ENCODE measurements around the gene YIPF3. TPM values are rescaled to one million over a fixed set of nuclear protein-coding genes. Genes with fewer than 3 reads are reported as not detected.
"Not testable (repeated sequence)": the region's sequence is repeated elsewhere in the genome, so short reads cannot be mapped to it uniquely, and the experiment has no call there.

Gene YIPF3
- total and polyA plus RNA-seq, 2 experiments from 2014 or later: 134 to 195 TPM

- no peak overlapping the region for H3K4me3 ChIP-seq
- no peaks in the 10 kb centered on the region for H3K27me3 ChIP-seq
- no peak for TF ChIP-seq CTCF (IDR thresholded peaks at IDR 0.05; ENCODE audit: low read depth, low read length)
- no peaks in the 10 kb centered on the region for H3K4me1 ChIP-seq (ENCODE audit: low read depth)
- no peak overlapping the region for H3K27ac ChIP-seq
- peaks cover 33% of the 10 kb centered on the region for H3K36me3 ChIP-seq
- no peak for DNase-seq (ENCODE audit: low read depth in 1 of 2, low spot score in 1 of 2)
- H3K9me3 ChIP-seq (ENCODE audit: low read depth): no peaks in the 10 kb centered on the region
Measured at GRCh38 chr6:43540507-43540906, 23.8 kb upstream of the YIPF3 start.

DNA sequence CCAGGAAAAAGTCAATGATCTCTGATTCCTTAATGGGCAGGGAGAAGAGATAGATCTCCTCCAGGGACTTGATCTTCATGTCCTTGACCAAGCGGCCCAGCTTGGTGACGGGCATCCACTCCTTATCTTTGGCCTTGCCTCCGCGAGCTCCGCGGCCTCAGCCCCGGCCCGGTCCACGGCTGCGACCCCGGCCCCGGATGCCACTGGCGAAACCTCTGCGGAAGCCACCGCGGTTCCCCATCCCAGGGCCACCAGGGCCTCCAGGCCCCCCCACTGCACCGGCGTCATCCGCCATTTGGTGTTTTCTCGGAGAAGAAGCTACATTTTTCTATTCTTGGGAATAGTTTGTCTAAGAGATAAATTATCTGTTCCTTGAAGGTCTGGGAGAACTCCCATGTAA lies 22.7 kb upstream of the YIPF3 start:
- not testable (repeated sequence) for H3K4me1 ChIP-seq (ENCODE audit: low read depth); DNase-seq (ENCODE audit: low read depth in 1 of 2, low spot score in 1 of 2); H3K27ac ChIP-seq; H3K9me3 ChIP-seq (ENCODE audit: low read depth); H3K27me3 ChIP-seq; H3K4me3 ChIP-seq
- H3K36me3 ChIP-seq: peaks cover 26% of the 10 kb centered on the region

GRCh38 chr6:43538986-43539385 lies 22.3 kb upstream of the YIPF3 start:
- H3K27ac ChIP-seq; H3K9me3 ChIP-seq (ENCODE audit: low read depth); DNase-seq (ENCODE audit: low read depth in 1 of 2, low spot score in 1 of 2); H3K27me3 ChIP-seq; H3K4me1 ChIP-seq (ENCODE audit: low read depth); H3K4me3 ChIP-seq: not testable (repeated sequence)
- H3K36me3 ChIP-seq: peaks cover 24% of the 10 kb centered on the region

DNA sequence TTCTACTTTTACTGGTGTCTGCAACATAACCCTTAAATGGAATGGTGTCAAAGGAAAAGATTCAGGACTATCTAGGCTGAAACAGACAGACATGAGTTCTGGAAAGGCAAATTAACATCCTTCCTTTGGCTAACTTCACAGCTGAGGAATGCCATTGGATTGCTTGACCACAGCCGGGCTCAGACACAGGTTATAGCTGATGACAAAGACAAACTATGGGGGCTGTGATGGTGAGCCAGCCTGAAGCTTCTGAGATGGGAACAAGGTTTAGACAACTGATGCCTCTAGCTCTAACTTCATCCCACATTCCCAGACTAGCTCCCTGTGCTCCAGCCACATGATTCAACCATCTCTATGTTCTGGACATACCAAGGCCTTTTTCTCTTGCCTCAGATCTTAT lies 15.5 kb upstream of the YIPF3 start:
- no peaks in the 10 kb centered on the region for H3K27me3 ChIP-seq
- H3K4me3 ChIP-seq: no peak overlapping the region
- H3K36me3 ChIP-seq: peaks cover 35% of the 10 kb centered on the region
- no peak overlapping the region for H3K27ac ChIP-seq
- H3K4me1 ChIP-seq (ENCODE audit: low read depth): no peaks in the 10 kb centered on the region
- no peak for DNase-seq (ENCODE audit: low read depth in 1 of 2, low spot score in 1 of 2)
- no peaks in the 10 kb centered on the region for H3K9me3 ChIP-seq (ENCODE audit: low read depth)
- no peak for TF ChIP-seq CTCF (IDR thresholded peaks at IDR 0.05; ENCODE audit: low read depth, low read length)

DNA sequence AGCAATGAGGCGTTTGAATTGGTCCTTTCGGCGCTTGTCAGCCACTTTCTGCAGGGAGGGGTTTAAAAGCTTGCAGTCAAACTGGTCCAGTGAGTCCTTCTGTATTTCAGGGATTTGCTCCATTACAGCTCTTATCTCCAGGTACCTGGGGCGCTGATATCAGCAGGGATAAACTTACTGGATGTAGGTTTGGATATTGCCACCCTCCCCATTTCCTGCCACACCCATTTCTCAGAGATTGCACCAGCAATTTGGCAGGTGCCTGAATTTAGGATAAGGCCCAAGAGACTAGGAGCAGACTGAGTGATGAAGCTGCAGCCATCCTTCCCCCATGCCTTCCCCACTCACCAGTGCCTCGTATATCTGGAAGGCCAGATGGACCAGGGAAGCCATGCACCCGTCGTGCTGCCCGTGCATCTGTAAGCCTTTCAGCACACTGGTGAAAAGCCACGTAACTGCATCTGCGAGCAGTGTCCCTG lies 7.8 kb upstream of the YIPF3 start:
- H3K36me3 ChIP-seq: peaks cover 82% of the 10 kb centered on the region
- H3K4me3 ChIP-seq: no peak overlapping the region
- H3K4me1 ChIP-seq (ENCODE audit: low read depth): no peaks in the 10 kb centered on the region
- no peaks in the 10 kb centered on the region for H3K9me3 ChIP-seq (ENCODE audit: low read depth)
- H3K27me3 ChIP-seq: no peaks in the 10 kb centered on the region
- no peak for TF ChIP-seq CTCF (IDR thresholded peaks at IDR 0.05; ENCODE audit: low read depth, low read length)
- no peak for DNase-seq (ENCODE audit: low read depth in 1 of 2, low spot score in 1 of 2)
- no peak overlapping the region for H3K27ac ChIP-seq

DNA sequence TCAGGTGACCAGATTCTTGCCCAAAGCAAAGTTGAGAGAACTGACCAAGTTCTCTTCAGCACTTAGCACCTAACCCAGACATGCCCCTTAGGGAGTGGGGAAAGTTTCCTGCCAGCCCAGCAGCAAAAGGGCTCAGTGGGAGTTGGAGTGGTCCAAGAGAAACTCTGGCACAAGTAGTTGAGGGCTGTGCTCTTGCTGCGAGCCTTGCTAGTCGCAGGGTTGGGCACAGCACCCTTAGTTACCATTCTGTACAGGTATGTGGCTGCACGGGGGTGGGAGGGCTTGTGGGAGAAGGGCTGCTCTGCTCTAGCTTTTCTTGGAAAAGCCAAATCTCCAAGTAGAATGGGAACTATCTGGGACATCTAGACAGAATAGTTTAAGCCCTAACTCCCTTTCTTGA lies 6.6 kb upstream of the YIPF3 start:
- H3K9me3 ChIP-seq (ENCODE audit: low read depth): no peaks in the 10 kb centered on the region
- no peak for DNase-seq (ENCODE audit: low read depth in 1 of 2, low spot score in 1 of 2)
- H3K27me3 ChIP-seq: no peaks in the 10 kb centered on the region
- H3K27ac ChIP-seq: no peak overlapping the region
- H3K36me3 ChIP-seq: peaks cover 78% of the 10 kb centered on the region
- H3K4me3 ChIP-seq: no peak overlapping the region
- TF ChIP-seq CTCF (IDR thresholded peaks at IDR 0.05; ENCODE audit: low read depth, low read length): no peak
- no peaks in the 10 kb centered on the region for H3K4me1 ChIP-seq (ENCODE audit: low read depth)
